ENCODE data around the gene PSME3IP1.

The PSME3IP1 gene

DNA sequence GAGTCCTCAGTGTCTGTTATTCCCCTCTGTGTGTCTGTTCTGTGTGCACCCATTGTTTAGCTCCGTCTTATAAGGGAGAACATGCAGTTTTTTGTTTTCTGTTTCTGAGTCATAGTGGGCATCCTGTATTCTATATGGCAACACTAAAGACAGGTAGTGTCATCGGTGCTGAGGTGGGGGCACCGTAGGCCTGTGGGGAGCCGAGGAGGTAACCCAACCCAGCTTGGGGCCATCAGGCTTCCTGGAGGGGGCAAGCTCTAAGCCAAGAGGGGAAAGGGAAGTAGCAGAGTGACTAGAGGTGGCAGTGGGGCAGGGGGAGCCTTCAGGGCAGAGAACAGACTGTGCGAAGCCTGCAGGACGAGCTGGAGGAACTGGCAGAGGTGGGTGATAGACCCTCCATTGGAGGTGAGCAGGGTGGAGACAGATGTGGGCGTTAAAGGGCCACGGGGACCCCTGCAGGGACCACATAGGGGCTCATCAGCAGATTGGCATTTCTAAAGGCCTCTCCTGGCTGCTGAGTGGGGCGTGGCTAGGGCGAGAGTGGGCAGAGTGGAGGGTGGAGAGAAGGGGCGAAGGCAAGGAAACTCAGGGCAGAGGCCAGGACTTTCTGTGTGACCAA is 57.0 kb downstream of the PSME3IP1 start:
- Histone ChIP-seq H3K27me3 (ENCODE audit: control insufficient read depth, low read length) (no peaks in the 10 kb centered on the region), H3K79me2 (ENCODE audit: control insufficient read depth, low read length) (no peaks in the 10 kb centered on the region), H3K4me1 (ENCODE audit: control insufficient read depth, low read length) (0 out of 2 replicates have a peak, but pooled peaks cover under 1% of the 10 kb centered on the region), H3K9me2 (replicated peaks; ENCODE audit: control insufficient read depth, low read length) (no peaks in the 10 kb centered on the region), H3K36me3 (ENCODE audit: control insufficient read depth, low read length) (no peaks in the 10 kb centered on the region), H4K20me1 (ENCODE audit: control insufficient read depth, insufficient read depth, low read depth, low read length) (no peaks in the 10 kb centered on the region), H3K4me3 (ENCODE audit: low read length) (no peak overlapping the region), H3K27ac (ENCODE audit: low read depth, low read length) (no peak overlapping the region), H3K4me2 (ENCODE audit: low read length) (no peak overlapping the region), H3K9me3 (ENCODE audit: control insufficient read depth, insufficient read depth, low read length) (no peaks in the 10 kb centered on the region), H3F3A (ENCODE audit: control insufficient read depth, insufficient read depth) (no peaks in the 10 kb centered on the region)
- TF ChIP-seq, protein P1, sequence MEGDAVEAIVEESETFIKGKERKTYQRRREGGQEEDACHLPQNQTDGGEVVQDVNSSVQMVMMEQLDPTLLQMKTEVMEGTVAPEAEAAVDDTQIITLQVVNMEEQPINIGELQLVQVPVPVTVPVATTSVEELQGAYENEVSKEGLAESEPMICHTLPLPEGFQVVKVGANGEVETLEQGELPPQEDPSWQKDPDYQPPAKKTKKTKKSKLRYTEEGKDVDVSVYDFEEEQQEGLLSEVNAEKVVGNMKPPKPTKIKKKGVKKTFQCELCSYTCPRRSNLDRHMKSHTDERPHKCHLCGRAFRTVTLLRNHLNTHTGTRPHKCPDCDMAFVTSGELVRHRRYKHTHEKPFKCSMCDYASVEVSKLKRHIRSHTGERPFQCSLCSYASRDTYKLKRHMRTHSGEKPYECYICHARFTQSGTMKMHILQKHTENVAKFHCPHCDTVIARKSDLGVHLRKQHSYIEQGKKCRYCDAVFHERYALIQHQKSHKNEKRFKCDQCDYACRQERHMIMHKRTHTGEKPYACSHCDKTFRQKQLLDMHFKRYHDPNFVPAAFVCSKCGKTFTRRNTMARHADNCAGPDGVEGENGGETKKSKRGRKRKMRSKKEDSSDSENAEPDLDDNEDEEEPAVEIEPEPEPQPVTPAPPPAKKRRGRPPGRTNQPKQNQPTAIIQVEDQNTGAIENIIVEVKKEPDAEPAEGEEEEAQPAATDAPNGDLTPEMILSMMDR (IDR thresholded peaks at IDR 0.05; ENCODE audit: low read depth, low read length, poor library complexity, severe bottlenecking), result no peak
- TF ChIP-seq EZH2phosphoT487 (IDR thresholded peaks at IDR 0.05; ENCODE audit: borderline replicate concordance, low read length), result no peak

DNA sequence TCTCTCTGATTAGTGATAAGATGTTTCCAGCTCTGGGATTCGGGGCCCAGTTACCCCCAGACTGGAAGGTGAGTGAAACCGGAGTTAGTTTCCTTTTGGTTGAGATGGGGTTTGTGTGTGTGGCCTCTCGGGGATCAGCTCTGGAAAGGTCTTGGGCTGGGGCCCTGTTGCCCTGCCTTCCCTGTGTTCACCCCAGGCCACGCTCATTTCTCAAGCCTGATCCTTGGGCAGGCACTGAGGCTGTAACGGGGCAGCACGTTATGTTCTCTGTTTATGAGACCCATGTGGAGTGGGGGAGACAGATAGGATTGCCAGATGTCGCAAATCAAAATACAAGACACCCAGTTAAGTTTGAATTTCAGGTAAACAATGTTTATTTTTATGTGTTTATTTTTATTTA is 58.0 kb downstream of the PSME3IP1 start:
- Histone ChIP-seq H3K4me1 (ENCODE audit: control insufficient read depth, low read length) (no peaks in the 10 kb centered on the region), H3K4me3 (ENCODE audit: low read length) (no peak overlapping the region), H3K9me2 (replicated peaks; ENCODE audit: control insufficient read depth, low read length) (no peaks in the 10 kb centered on the region), H3F3A (ENCODE audit: control insufficient read depth, insufficient read depth) (no peaks in the 10 kb centered on the region), H3K9me3 (ENCODE audit: control insufficient read depth, insufficient read depth, low read length) (no peaks in the 10 kb centered on the region), H3K27ac (ENCODE audit: low read depth, low read length) (no peak overlapping the region), H3K79me2 (ENCODE audit: control insufficient read depth, low read length) (no peaks in the 10 kb centered on the region), H3K27me3 (ENCODE audit: control insufficient read depth, low read length) (no peaks in the 10 kb centered on the region), H3K4me2 (ENCODE audit: low read length) (no peak overlapping the region), H3K36me3 (ENCODE audit: control insufficient read depth, low read length) (no peaks in the 10 kb centered on the region), H4K20me1 (ENCODE audit: control insufficient read depth, insufficient read depth, low read depth, low read length) (no peaks in the 10 kb centered on the region)
- TF ChIP-seq, protein P1 (IDR thresholded peaks at IDR 0.05; ENCODE audit: low read depth, low read length, poor library complexity, severe bottlenecking), result no peak
- no peak for TF ChIP-seq EZH2phosphoT487 (IDR thresholded peaks at IDR 0.05; ENCODE audit: borderline replicate concordance, low read length)

DNA sequence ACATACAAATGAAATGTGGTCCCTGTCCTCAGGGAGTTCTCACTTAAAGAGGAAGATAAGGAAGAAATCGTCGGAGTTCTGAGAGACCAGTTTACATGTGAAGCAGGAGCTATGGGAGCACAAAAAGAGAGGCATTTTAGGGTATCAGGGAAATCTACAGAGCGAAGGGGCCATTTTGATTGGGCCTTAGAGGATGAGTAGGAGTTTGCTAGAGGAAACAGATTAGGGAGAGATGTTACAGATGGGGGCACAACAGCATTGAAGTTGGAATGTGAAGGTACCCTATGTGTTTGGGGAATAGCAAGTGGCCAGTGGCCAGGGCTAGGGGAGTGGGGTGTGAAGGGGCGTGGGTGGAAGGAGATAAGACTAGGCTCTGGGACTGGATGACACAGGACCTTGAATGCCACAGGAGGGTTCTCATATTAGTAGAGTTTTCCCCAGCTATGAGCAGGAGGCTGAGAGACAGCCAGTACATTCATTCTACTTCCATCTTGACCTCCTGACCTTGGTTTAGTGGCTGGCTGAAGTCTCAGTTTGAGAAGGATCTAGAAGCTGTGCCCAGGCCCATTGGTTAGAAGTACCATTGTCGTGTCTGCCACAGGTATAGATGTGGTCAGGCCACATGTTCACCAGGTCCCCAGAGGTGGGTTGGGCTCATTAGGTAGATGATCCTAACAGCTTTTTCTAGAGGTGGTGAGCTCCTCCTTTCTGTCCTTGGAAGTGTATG is 58.6 kb downstream of the PSME3IP1 start:
- H3K4me3 ChIP-seq (ENCODE audit: low read length), result no peak overlapping the region
- TF ChIP-seq, protein P1 (IDR thresholded peaks at IDR 0.05; ENCODE audit: low read depth, low read length, poor library complexity, severe bottlenecking), result no peak
- TF ChIP-seq EZH2phosphoT487 (IDR thresholded peaks at IDR 0.05; ENCODE audit: borderline replicate concordance, low read length), result no peak
- no peaks in the 10 kb centered on the region for H3K9me3 ChIP-seq (ENCODE audit: control insufficient read depth, insufficient read depth, low read length)
- H3K79me2 ChIP-seq (ENCODE audit: control insufficient read depth, low read length), result no peaks in the 10 kb centered on the region
- H3K4me1 ChIP-seq (ENCODE audit: control insufficient read depth, low read length), result no peaks in the 10 kb centered on the region
- no peaks in the 10 kb centered on the region for H4K20me1 ChIP-seq (ENCODE audit: control insufficient read depth, insufficient read depth, low read depth, low read length)
- no peak overlapping the region for H3K4me2 ChIP-seq (ENCODE audit: low read length)
- no peaks in the 10 kb centered on the region for H3K27me3 ChIP-seq (ENCODE audit: control insufficient read depth, low read length)
- H3F3A ChIP-seq (ENCODE audit: control insufficient read depth, insufficient read depth), result no peaks in the 10 kb centered on the region
- H3K36me3 ChIP-seq (ENCODE audit: control insufficient read depth, low read length), result no peaks in the 10 kb centered on the region
- no peak overlapping the region for H3K27ac ChIP-seq (ENCODE audit: low read depth, low read length)
- no peaks in the 10 kb centered on the region for H3K9me2 ChIP-seq (replicated peaks; ENCODE audit: control insufficient read depth, low read length)

Data from DOHH2 (cell line).